ENCODE results near the gene FIZ1.
A peak's percentile ranks its signal among the peaks of the same experiment; 100 is the strongest.

Gene FIZ1

DNA sequence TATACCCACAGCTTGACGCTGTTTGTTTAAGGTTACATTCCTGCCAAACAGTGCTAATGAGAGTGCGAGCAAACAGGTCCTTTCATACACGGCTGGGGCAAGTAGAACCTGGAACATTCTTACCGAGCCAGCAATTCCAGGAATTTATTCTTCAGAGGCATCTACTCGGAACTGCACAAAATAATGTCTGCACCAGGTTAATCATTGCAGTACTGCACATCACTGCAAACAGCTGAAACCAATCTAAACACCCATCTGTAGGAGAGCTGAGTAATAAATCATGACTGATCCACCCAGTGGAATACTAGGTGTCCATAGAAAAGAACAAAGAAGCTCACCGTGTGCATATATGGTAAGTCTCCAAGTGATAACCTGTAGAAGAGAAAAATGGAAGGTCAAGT is 17.5 kb downstream of the FIZ1 start:
- peak; percentile 34 for DNase-seq (ENCODE audit: low read depth)
- TF ChIP-seq, protein P1, sequence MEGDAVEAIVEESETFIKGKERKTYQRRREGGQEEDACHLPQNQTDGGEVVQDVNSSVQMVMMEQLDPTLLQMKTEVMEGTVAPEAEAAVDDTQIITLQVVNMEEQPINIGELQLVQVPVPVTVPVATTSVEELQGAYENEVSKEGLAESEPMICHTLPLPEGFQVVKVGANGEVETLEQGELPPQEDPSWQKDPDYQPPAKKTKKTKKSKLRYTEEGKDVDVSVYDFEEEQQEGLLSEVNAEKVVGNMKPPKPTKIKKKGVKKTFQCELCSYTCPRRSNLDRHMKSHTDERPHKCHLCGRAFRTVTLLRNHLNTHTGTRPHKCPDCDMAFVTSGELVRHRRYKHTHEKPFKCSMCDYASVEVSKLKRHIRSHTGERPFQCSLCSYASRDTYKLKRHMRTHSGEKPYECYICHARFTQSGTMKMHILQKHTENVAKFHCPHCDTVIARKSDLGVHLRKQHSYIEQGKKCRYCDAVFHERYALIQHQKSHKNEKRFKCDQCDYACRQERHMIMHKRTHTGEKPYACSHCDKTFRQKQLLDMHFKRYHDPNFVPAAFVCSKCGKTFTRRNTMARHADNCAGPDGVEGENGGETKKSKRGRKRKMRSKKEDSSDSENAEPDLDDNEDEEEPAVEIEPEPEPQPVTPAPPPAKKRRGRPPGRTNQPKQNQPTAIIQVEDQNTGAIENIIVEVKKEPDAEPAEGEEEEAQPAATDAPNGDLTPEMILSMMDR (conservative IDR thresholded peaks at IDR 0.05; ENCODE audit: control insufficient read depth, insufficient read depth, low read depth, low read length), result no peak
- H3K4me3 ChIP-seq (ENCODE audit: control insufficient read depth, low read depth, low read length), result no peak overlapping the region

DNA sequence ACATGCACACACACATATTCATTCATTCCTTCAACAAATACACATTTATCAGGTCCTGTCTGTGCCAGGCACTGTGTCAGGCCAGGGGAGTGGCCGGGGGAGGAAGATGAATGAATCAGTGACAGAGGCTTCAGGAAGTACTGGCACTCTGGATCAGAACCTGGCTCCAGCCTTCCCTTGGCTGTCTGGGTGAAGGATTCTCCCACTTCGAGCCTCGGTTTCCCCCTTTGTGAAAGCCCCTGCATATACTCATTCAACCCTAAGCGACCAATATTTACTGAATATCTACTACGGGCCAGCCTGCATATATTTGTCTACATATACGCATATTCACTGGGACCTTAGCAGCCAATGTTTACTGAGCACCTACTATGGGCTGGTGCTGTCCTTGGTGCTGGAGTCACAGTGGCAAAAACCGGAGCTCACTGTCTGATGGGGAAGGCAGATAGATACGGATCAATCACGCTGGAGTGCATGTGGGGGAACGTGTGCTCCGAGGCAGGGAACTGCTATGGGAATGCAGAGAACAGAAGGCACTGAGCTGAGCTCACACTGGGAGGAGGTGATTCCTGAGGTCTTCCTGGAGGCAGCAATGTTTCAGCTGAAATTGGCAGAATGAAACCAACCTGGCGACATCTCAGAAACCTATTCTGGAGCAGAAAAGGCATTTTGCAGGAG is 18.0 kb downstream of the FIZ1 start:
- H3K4me3 ChIP-seq (ENCODE audit: control insufficient read depth, low read depth, low read length), result peak overlapping the region; percentile 86

DNA sequence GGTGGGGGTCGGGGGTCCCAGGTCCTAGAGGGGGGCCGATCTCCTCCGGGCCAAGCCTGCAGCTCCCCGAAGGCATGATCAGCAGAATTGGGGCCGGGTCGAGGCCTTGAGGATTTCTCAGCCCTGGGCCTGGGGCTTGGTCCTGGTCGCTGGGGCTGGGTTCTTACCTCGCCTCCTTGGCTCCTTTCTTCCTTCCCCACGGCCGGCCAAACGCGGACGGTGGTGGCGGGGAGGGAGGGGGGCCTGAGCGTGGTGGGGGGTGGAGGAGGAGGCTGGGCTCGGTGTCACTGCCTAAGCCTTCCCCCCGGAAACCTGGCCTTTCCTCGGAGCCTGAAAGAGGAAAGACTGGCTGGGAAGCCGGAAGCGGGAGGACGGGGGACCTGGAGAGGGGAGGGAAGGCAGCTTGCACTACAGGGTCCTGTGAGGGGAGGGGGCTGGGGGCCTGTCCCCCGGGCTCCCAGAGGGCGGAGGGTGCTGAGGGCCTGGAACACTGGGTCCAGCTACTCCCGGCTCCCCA is 18.6 kb downstream of the FIZ1 start, which contains the start of gene ZNF579:
Gene ZNF579 (minus strand): TSS at position 221 of the 517 bp plus-strand sequence. CDS start 1,209 bp downstream, outside the sequence.
- peak within 1 kb of the TSS; percentile 86 for H3K4me3 ChIP-seq (ENCODE audit: control insufficient read depth, low read depth, low read length)
- TF ChIP-seq, protein P1 (conservative IDR thresholded peaks at IDR 0.05; ENCODE audit: control insufficient read depth, insufficient read depth, low read depth, low read length), result no peak
- DNase-seq (ENCODE audit: low read depth), result peak; percentile 89

More for the DNA sequence above, 18.0 kb downstream of the FIZ1 start:
- TF ChIP-seq, protein P1 (conservative IDR thresholded peaks at IDR 0.05; ENCODE audit: control insufficient read depth, insufficient read depth, low read depth, low read length), result no peak
- no peak for DNase-seq (ENCODE audit: low read depth)

DNA sequence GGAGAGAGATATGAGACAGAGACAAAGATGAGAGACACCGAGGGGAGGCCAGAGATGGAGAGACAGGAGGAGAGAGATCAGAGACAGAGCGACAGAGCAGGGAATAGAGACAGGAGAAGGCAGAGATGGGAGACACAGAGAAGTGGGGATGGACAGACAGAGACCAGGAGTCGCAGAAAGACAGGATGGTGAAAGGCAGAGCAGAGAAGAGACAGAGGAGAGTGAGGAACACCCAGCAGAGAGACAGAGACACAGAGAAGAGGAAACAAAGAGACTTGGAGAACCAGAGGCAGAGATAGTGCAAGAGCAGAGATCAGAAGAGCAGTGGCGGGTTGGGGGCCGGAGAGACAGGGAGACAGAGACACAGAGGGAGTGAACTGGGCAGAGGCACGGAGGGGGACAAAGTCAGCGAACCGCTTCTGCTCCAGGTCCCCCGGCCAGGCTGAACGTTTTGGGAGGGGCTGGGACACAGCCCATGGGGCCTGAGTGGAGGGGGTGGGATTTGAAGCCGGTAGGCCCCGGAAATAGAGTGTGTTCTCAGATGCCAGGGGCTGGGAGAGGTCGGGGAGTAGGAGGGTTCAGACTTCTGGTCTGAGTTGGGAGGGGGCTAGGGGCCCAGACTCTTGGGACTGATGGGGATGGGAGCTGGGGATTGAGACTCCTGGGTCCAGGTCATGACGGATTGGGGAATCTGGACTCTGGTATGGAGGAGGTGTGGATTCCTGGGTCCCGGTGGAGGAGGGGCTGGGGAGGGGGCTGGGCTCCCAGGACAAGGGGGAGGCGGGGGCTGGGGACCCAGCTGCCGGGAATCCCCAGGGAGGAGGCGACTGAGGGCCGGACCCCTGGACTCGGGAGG is 19.3 kb downstream of the FIZ1 start:
- peak overlapping the region; percentile 86 for H3K4me3 ChIP-seq (ENCODE audit: control insufficient read depth, low read depth, low read length)
- DNase-seq (ENCODE audit: low read depth), result no peak
- TF ChIP-seq, protein P1 (conservative IDR thresholded peaks at IDR 0.05; ENCODE audit: control insufficient read depth, insufficient read depth, low read depth, low read length), result no peak

DNA sequence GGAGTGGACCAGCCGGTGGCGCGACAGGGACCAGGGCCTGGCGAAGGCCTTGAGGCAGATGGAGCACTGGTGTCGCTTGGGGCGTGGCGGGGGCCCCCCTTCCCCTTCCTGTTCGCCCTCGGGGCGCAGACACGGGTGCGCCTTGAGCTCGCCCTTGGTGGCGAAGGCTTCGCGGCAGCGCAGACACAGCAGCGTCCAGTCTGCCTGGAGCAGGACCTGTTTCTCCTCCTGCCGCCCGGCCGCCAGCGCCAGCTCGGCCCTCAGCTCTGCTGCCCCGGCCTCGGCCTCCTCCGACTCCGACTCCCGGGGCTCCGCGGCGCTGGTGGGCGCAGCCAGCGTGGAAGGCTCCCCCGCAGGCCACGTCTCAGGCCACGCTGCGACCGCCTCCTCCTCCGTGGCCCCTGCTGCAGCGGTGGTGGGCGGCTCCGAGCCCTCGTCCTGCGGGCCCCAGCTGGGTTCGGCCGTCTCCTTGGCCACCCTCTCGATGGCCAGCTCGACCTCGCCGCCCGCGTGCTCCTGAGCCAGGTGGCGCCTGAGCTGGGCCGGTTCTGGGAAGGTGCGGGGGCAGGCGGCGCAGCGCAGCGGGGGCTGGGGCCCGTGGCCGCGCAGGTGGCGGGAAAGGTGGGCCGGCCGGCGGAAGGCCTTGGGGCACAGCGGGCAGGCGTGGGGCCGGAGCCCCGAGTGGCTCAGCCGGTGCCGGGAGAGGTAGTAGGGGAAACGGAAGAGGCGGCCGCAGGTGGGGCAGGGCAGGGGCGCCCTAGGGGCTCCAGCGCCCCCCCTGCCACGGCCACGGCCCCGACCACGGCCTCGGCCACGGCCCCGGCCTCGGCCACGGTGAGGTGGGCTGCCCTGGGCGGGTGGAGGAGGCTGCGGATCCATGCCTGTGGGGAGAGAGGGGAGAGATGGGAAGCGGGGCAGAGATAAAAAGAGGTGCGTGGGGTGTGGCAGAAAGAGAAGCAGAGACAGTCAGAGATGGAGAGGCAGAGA is 20.3 kb downstream of the FIZ1 start:
- TF ChIP-seq, protein P1 (conservative IDR thresholded peaks at IDR 0.05; ENCODE audit: control insufficient read depth, insufficient read depth, low read depth, low read length), result no peak
- no peak for DNase-seq (ENCODE audit: low read depth)
- H3K4me3 ChIP-seq (ENCODE audit: control insufficient read depth, low read depth, low read length), result peak overlapping the region; percentile 86
